Esophagus muscularis mucosa (tissue), 4 donors: ENCODE results near the gene GPR153. TPM values are rescaled to one million over a fixed set of nuclear protein-coding genes. Genes with fewer than 3 reads are reported as not detected.

Experiments used
- DNase-seq: peaks from one replicate; pipeline ENCODE4 v3.0.0-alpha.2; 2017; ENCODE audit errors: extremely low spot score
- H3K27ac ChIP-seq, 4 donors: fragments of 200-600 bp; sonication (generic); replicated peaks in 1 of 4; 1 replicate in 3 of 4; 2 replicates in 1 of 4; pipeline ENCODE4 v1.5.1; 2016 to 2019; ENCODE audit warnings: mild to moderate bottlenecking in 1 of 4
- H3K27me3 ChIP-seq, 4 donors: fragments of 200-600 bp; sonication (generic); one replicate each; pipeline versions ENCODE4 v1.5.1 to v1.6.0; 2016 to 2019
- H3K36me3 ChIP-seq, 4 donors: fragments of 200-600 bp; sonication (generic); one replicate each; pipeline ENCODE4 v1.5.1; 2016 to 2019
- H3K4me1 ChIP-seq, 4 donors: fragments of 200-600 bp; sonication (generic); one replicate each; pipeline ENCODE4 v1.5.1; 2016 to 2019
- H3K4me3 ChIP-seq, 4 donors: fragments of 200-600 bp; sonication (generic); 1 replicate in 2 of 4; 2 replicates in 2 of 4; pipeline ENCODE4 v1.5.1; 2016 to 2019; ENCODE audit warnings: mild to moderate bottlenecking in 4 of 4, moderate library complexity in 1 of 4
- H3K9me3 ChIP-seq, 4 donors: fragments of 200-600 bp; sonication (generic); 1 replicate in 3 of 4; 2 replicates in 1 of 4; pipeline ENCODE4 v1.5.1; 2016 to 2019
- EP300 ChIP-seq: sonication (generic); formaldehyde crosslinking; IDR thresholded peaks from one replicate; pipeline ENCODE4 v1.6.1; 2017; ENCODE audit warnings: antibody characterized with exemption
- POLR2A ChIP-seq: fragments of 450-650 bp; IDR thresholded peaks from one replicate; pipeline ENCODE4 v1.6.1; 2017; ENCODE audit warnings: antibody characterized with exemption, moderate library complexity, mild to moderate bottlenecking, low read depth
- POLR2AphosphoS5 ChIP-seq, 2 donors: sonication (generic); formaldehyde crosslinking; IDR thresholded peaks; one replicate each; pipeline ENCODE4 v1.6.1; 2017; ENCODE audit warnings: antibody characterized with exemption in 2 of 2
- WGBS: methylation state at CpG from one replicate; pipeline ENCODE4 v1.1.5; 2018; 5-methylcytosine and 5-hydroxymethylcytosine counted together
- intact Hi-C: fragments of 100-400 bp; cut with DNase I; formaldehyde crosslinking; loops from one replicate; pipeline ENCODE4 v1.15.1; 2023
- total RNA-seq, 4 donors: library from RNA; depleted of rRNA; stranded (reverse); fragments of >200 nt; gene quantifications; one replicate each; pipeline versions ENCODE4 v1.1.0 to v1.2.1, GENCODE V29; 2016
- TF ChIP-seq, protein P1 (sequence below), 3 experiments: fragments of 200-600 bp in 2 of 3; fragments of 450-650 bp in 1 of 3; sonication (generic) in 2 of 3; IDR thresholded peaks; one replicate each; pipeline ENCODE4 v1.5.1; 2017 to 2019; ENCODE audit warnings: antibody characterized with exemption in 3 of 3, mild to moderate bottlenecking in 2 of 3, moderate library complexity in 1 of 3

Gene GPR153
- total RNA-seq, 4 donors from 2014 or later, result 5.5 to 11.0 (median 9.3) TPM

DNA sequence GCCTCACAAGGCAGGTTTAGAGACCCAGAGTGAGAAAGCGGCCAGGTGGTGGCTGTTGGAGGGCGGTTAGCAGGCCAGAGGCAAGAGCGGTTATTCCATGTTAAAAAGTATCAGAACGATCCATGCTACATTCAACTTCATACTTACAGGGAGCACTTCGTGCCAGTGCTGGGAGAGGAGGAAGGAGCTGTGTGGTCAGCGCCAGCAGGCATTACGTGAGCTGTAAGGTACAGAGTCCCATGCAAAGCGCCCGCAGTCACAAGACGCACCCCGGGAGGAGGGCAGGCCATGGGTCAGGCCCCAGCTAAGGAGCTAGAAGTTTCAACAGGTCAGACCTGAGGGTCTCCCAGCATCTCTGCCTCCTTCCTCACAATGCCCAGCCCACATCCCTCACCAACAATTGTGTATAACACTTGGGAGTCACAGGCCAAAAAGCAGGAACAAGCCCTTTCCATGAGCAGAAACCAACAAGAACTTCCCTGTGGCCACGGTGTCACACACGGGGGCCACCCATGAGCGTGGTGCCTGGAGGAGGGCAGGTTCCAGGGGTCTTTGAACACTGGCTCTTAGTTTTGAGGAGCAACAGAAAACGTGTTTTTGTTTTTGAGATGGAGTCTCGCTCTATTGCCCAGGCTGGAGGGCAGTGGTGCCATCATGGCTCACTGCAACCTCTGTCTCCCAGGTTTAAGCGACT lies 21.8 kb upstream of the GPR153 start:
- H3K4me1 ChIP-seq, result peaks cover 0 to under 1% (median 0%) of the 10 kb centered on the region in 4 donors
- no peaks in the 10 kb centered on the region for H3K27me3 ChIP-seq
- intact Hi-C loops, result no loop called here
- peaks cover 0 to 6% (median 0%) of the 10 kb centered on the region in 4 donors for H3K36me3 ChIP-seq
- no peaks in the 10 kb centered on the region for H3K9me3 ChIP-seq
- WGBS, result 96% methylated on average over 17 of the region's 17 CpGs
- H3K4me3 ChIP-seq, result no peak overlapping the region
- TF ChIP-seq POLR2AphosphoS5 (IDR thresholded peaks at IDR 0.05), result no peak
- no peak for TF ChIP-seq EP300
- TF ChIP-seq POLR2A, result no peak
- TF ChIP-seq, protein P1, sequence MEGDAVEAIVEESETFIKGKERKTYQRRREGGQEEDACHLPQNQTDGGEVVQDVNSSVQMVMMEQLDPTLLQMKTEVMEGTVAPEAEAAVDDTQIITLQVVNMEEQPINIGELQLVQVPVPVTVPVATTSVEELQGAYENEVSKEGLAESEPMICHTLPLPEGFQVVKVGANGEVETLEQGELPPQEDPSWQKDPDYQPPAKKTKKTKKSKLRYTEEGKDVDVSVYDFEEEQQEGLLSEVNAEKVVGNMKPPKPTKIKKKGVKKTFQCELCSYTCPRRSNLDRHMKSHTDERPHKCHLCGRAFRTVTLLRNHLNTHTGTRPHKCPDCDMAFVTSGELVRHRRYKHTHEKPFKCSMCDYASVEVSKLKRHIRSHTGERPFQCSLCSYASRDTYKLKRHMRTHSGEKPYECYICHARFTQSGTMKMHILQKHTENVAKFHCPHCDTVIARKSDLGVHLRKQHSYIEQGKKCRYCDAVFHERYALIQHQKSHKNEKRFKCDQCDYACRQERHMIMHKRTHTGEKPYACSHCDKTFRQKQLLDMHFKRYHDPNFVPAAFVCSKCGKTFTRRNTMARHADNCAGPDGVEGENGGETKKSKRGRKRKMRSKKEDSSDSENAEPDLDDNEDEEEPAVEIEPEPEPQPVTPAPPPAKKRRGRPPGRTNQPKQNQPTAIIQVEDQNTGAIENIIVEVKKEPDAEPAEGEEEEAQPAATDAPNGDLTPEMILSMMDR (IDR thresholded peaks at IDR 0.05), result no peak
- no peak for DNase-seq
- H3K27ac ChIP-seq, result no peak overlapping the region

DNA sequence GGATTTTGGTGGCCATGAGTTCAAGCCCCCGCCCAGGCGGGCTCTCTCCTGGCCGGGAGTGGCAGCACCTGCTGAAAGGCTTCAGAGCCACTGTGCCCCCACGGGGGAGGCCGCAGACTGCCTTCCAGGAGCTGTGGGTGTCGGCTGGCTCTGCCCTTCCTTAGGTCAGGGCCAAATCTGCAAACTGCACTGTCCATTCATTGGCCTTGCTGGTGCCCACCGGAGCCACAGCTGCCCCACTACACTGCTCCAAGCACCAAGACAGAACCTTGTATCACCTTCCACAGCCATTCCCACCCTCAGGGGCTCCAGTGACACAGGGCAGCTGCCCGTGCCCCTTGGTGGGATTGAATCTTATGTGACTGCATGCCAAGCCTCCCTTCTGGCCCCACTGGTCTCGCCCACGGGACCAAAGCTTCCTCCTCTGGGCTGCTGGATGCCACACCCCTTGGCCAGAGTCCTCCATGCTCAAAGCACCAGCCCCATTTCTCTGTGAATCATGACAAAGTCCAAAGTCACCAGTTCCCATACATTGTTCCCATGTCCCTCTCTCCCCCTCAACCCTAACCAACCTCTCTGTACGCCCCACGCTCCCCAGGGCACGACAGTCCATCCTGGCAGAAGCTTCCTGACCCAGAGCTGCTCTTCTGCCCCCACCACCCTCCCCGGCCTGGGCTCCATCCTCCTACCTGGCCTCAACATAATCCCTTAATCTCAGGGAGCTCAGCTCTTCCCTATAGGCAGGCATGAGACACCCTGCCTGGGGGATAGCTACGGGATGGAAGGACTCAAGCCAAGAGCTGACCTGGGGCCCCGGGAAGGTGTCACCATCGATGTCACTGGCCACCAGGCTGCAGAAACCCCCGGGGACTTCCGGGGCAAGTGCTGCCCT lies 20.9 kb upstream of the GPR153 start:
- Histone ChIP-seq H3K27me3 (no peaks in the 10 kb centered on the region), H3K36me3 (peaks cover 0 to 6% (median 0%) of the 10 kb centered on the region in 4 donors), H3K4me3 (no peak overlapping the region), H3K9me3 (no peaks in the 10 kb centered on the region), H3K4me1 (peaks cover 3 to 7% (median 4%) of the 10 kb centered on the region in 4 donors), H3K27ac (no peak overlapping the region)
- WGBS, result 88% methylated on average over 10 of the region's 19 CpGs
- intact Hi-C loops, result no loop called here
- no peak for TF ChIP-seq EP300
- TF ChIP-seq POLR2A, result no peak
- TF ChIP-seq, protein P1 (IDR thresholded peaks at IDR 0.05), result no peak
- no peak for DNase-seq

DNA sequence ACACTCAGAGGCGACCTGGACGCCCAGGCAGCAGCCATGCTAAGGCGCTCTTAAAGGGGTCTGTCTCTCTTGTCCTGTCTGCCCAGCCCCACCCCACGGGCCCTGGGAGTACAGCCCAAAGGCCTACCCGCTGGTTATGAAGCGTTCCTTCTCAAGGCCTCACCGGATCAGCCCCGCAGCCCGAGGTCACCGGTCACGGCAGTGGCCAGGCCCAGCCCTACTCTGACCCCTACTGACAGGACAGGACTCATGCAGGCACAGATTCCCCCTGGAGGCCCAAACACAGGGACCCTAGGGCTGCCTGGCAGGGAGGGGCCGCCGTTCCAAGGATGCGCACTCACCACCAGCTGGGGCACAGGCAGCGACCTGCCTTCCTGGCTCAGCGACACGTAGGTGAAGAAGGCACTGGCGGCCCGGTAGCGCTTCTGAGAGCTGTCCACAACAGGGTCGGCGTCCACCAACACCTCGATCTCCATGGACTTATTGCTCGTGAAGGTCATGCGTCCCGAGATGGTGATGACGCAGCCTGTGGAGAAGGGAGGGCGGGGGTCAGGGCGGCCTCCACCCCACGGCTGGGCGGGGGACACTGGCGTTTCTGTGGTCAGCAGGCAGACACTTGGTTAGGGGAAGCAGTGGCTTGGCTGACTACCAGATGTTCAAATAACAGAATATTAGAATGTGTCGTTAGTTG lies 20.0 kb upstream of the GPR153 start:
- Histone ChIP-seq H3K4me1 (peaks cover 11 to 15% (median 12%) of the 10 kb centered on the region in 4 donors), H3K27me3 (no peaks in the 10 kb centered on the region), H3K9me3 (no peaks in the 10 kb centered on the region), H3K36me3 (peaks cover 0 to 6% (median 0%) of the 10 kb centered on the region in 4 donors), H3K27ac (no peak overlapping the region), H3K4me3 (no peak overlapping the region)
- no peak for DNase-seq
- TF ChIP-seq POLR2AphosphoS5 (IDR thresholded peaks at IDR 0.05) (no peak), POLR2A (no peak), EP300 (no peak)
- TF ChIP-seq, protein P1 (IDR thresholded peaks at IDR 0.05), result peak; percentile 23 to 39 (median 30)
- intact Hi-C loops, result no loop called here
- 82% methylated on average over 21 of the region's 33 CpGs for WGBS

DNA sequence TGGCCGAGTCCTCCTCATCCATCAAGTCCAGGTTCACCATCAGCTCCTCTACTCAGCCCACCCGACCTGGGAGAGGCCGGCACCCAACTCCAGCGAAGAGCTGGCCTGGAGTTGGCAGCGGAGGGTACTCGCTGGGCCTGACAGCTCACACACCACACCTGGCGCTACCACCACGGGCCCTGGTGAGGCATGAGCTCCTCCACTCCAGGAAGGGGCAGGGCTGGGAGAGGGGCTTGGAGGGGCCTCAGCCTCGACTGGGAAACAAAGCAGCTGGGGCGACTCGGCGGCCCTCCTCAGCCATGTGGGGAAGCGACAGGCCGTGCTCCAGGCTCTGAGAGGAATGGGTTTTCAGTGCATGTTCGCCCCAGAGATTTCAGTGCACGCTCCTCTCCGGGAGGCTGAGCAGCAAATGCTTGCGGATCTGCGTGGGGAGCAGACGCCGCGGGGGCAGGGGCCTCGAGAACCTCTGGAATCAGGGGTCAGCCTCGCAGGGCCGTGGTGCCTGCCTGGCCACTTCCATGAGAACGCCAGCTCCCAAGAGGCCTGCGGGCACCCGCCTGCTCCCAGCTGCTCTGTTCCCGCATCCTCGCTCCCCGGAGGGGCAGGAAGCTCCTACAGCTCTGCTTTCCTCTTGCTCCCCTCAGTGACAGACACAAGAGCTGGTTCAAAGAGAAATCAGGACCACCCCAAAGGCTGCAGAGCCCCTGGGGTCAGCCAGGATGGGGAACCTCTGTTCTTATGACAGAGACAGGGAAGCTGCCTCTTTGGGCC lies 18.9 kb upstream of the GPR153 start:
- H3K4me3 ChIP-seq, result no peak overlapping the region
- peaks cover 14 to 19% (median 15%) of the 10 kb centered on the region in 4 donors for H3K4me1 ChIP-seq
- no peak for DNase-seq
- intact Hi-C loops, result no loop called here
- WGBS, result 90% methylated on average over 14 of the region's 31 CpGs
- TF ChIP-seq EP300 (no peak), POLR2AphosphoS5 (IDR thresholded peaks at IDR 0.05) (no peak), POLR2A (no peak)
- TF ChIP-seq, protein P1 (IDR thresholded peaks at IDR 0.05), result no peak
- H3K27ac ChIP-seq, result no peak overlapping the region
- H3K27me3 ChIP-seq, result no peaks in the 10 kb centered on the region
- peaks cover 0 to 6% (median 0%) of the 10 kb centered on the region in 4 donors for H3K36me3 ChIP-seq
- H3K9me3 ChIP-seq, result no peaks in the 10 kb centered on the region
